Vagina (tissue), 2 donors: ENCODE results near the gene RASA3. TPM values are rescaled to one million over a fixed set of nuclear protein-coding genes. Genes with fewer than 3 reads are reported as not detected.
"Not testable (repeated sequence)": the region's sequence is repeated elsewhere in the genome, so short reads cannot be mapped to it uniquely, and the experiment has no call there.

Source experiments
- DNase-seq, 2 donors: peaks; one replicate each; pipeline ENCODE4 v3.0.0-alpha.2; 2017; ENCODE audit errors: extremely low spot score in 2 of 2
- H3K27ac ChIP-seq: fragments of 200-600 bp; sonication (generic); one replicate; pipeline ENCODE4 v1.5.1; 2019
- H3K27me3 ChIP-seq: fragments of 200-600 bp; sonication (generic); one replicate; pipeline ENCODE4 v1.5.1; 2019
- H3K36me3 ChIP-seq, 2 donors: fragments of 200-600 bp; sonication (generic); one replicate each; pipeline ENCODE4 v1.5.1; 2017 to 2019
- H3K4me1 ChIP-seq: fragments of 200-600 bp; sonication (generic); one replicate; pipeline ENCODE4 v1.5.1; 2019
- H3K4me3 ChIP-seq, 2 donors: fragments of 200-600 bp; sonication (generic); 1 replicate in 1 of 2; 2 replicates in 1 of 2; pipeline ENCODE4 v1.5.1; 2016 to 2019
- H3K9me3 ChIP-seq: fragments of 200-600 bp; sonication (generic); one replicate; pipeline ENCODE4 v1.5.1; 2019
- CTCF ChIP-seq, 3 experiments: fragments of 450-650 bp in 2 of 3; fragments of 200-600 bp in 1 of 3; sonication (generic) in 1 of 3; IDR thresholded peaks; one replicate each; pipeline ENCODE4 v1.5.1; 2017 to 2019; ENCODE audit warnings: antibody characterized with exemption in 3 of 3, mild to moderate bottlenecking in 2 of 3, moderate library complexity in 2 of 3
- POLR2A ChIP-seq, 2 donors: fragments of 450-650 bp; IDR thresholded peaks; one replicate each; pipeline ENCODE4 v1.6.1; 2017; ENCODE audit warnings: antibody characterized with exemption in 2 of 2, mild to moderate bottlenecking in 2 of 2, moderate library complexity in 2 of 2
- POLR2AphosphoS5 ChIP-seq, 2 donors: sonication (generic); formaldehyde crosslinking; IDR thresholded peaks; one replicate each; pipeline ENCODE4 v1.9.0; 2017; ENCODE audit warnings: antibody characterized with exemption in 2 of 2, mild to moderate bottlenecking in 2 of 2, low read depth in 1 of 2; ENCODE audit not compliant: insufficient read depth in 1 of 2
- intact Hi-C: fragments of 100-400 bp; cut with DNase I; formaldehyde crosslinking; loops from one replicate; pipeline ENCODE4 v1.15.1; 2023
- total RNA-seq: library from RNA; depleted of rRNA; stranded (reverse); fragments of >200 nt; gene quantifications from one replicate; pipeline ENCODE4 v1.2.3, GENCODE V29; 2016

Gene RASA3
- total RNA-seq, 1 donor from 2014 or later, result 19.6 TPM

GRCh38 chr13:114121031-114121430 is 11.4 kb downstream of the RASA3 start:
- no peak for TF ChIP-seq POLR2A (IDR thresholded peaks at IDR 0.05)
- TF ChIP-seq CTCF (IDR thresholded peaks at IDR 0.05), result no peak
- TF ChIP-seq POLR2AphosphoS5 (IDR thresholded peaks at IDR 0.05; ENCODE audit: insufficient read depth in 1 of 2, low read depth in 1 of 2), result no peak
- Histone ChIP-seq H3K4me3 (no peak overlapping the region), H3K4me1 (peaks cover 54% of the 10 kb centered on the region), H3K27me3 (no peaks in the 10 kb centered on the region), H3K27ac (peak overlapping the region; percentile 65), H3K36me3 (no peaks in the 10 kb centered on the region), H3K9me3 (no peaks in the 10 kb centered on the region)
- DNase-seq, result no peak
- intact Hi-C loops, result no loop called here

GRCh38 chr13:114120591-114121011 is 11.8 kb downstream of the RASA3 start:
- Histone ChIP-seq H3K36me3 (no peaks in the 10 kb centered on the region), H3K27ac (peak overlapping the region; percentile 65), H3K27me3 (no peaks in the 10 kb centered on the region), H3K9me3 (no peaks in the 10 kb centered on the region), H3K4me1 (peaks cover 54% of the 10 kb centered on the region), H3K4me3 (no peak overlapping the region)
- intact Hi-C loops, result no loop called here
- no peak for DNase-seq
- TF ChIP-seq CTCF (IDR thresholded peaks at IDR 0.05) (no peak), POLR2A (IDR thresholded peaks at IDR 0.05) (no peak), POLR2AphosphoS5 (IDR thresholded peaks at IDR 0.05; ENCODE audit: insufficient read depth in 1 of 2, low read depth in 1 of 2) (no peak)

GRCh38 chr13:114119196-114119595 is 13.2 kb downstream of the RASA3 start:
- H3K27ac ChIP-seq, result peak overlapping the region; percentile 77
- H3K36me3 ChIP-seq, result no peaks in the 10 kb centered on the region
- DNase-seq, result no peak
- no peaks in the 10 kb centered on the region for H3K27me3 ChIP-seq
- TF ChIP-seq POLR2A (IDR thresholded peaks at IDR 0.05) (no peak), POLR2AphosphoS5 (IDR thresholded peaks at IDR 0.05; ENCODE audit: insufficient read depth in 1 of 2, low read depth in 1 of 2) (no peak), CTCF (IDR thresholded peaks at IDR 0.05) (no peak)
- intact Hi-C loops, result no loop called here
- peaks cover 57% of the 10 kb centered on the region for H3K4me1 ChIP-seq
- no peaks in the 10 kb centered on the region for H3K9me3 ChIP-seq
- H3K4me3 ChIP-seq, result peak overlapping the region in 1 of 2 donors; percentile 36

GRCh38 chr13:114118511-114119123 is 13.8 kb downstream of the RASA3 start:
- H3K27me3 ChIP-seq, result no peaks in the 10 kb centered on the region
- H3K4me1 ChIP-seq, result peaks cover 54% of the 10 kb centered on the region
- H3K4me3 ChIP-seq, result no peak overlapping the region
- no peaks in the 10 kb centered on the region for H3K36me3 ChIP-seq
- TF ChIP-seq CTCF (IDR thresholded peaks at IDR 0.05) (no peak), POLR2AphosphoS5 (IDR thresholded peaks at IDR 0.05; ENCODE audit: insufficient read depth in 1 of 2, low read depth in 1 of 2) (no peak), POLR2A (IDR thresholded peaks at IDR 0.05) (no peak)
- no peak for DNase-seq
- H3K9me3 ChIP-seq, result no peaks in the 10 kb centered on the region
- intact Hi-C loops, result no loop called here
- H3K27ac ChIP-seq, result peak overlapping the region; percentile 77

GRCh38 chr13:114118086-114118485 is 14.3 kb downstream of the RASA3 start:
- intact Hi-C loops, result no loop called here
- no peak for TF ChIP-seq POLR2A (IDR thresholded peaks at IDR 0.05)
- no peak for TF ChIP-seq CTCF (IDR thresholded peaks at IDR 0.05)
- TF ChIP-seq POLR2AphosphoS5 (IDR thresholded peaks at IDR 0.05; ENCODE audit: insufficient read depth in 1 of 2, low read depth in 1 of 2), result no peak

GRCh38 chr13:114117341-114117874 is 15.0 kb downstream of the RASA3 start:
- H3K4me3 ChIP-seq, DNase-seq, H3K27me3 ChIP-seq, H3K9me3 ChIP-seq, H3K36me3 ChIP-seq, intact Hi-C loops: not testable (repeated sequence)
- H3K4me1 ChIP-seq, result peaks cover 45% of the 10 kb centered on the region
- peak overlapping the region; percentile 77 for H3K27ac ChIP-seq

More at GRCh38 chr13:114118086-114118485, 14.3 kb downstream of the RASA3 start:
- H3K4me3 ChIP-seq, result no peak overlapping the region
- no peak for DNase-seq
- no peaks in the 10 kb centered on the region for H3K9me3 ChIP-seq
- no peaks in the 10 kb centered on the region for H3K36me3 ChIP-seq
- peak overlapping the region; percentile 77 for H3K27ac ChIP-seq
- no peaks in the 10 kb centered on the region for H3K27me3 ChIP-seq
- H3K4me1 ChIP-seq, result peaks cover 50% of the 10 kb centered on the region
